ENCODE results near the gene CEACAM4. TPM values are rescaled to one million over a fixed set of nuclear protein-coding genes. Genes with fewer than 3 reads are reported as not detected.

The CEACAM4 gene
- total RNA-seq, 1 donor from 2014 or later = not detected

DNA sequence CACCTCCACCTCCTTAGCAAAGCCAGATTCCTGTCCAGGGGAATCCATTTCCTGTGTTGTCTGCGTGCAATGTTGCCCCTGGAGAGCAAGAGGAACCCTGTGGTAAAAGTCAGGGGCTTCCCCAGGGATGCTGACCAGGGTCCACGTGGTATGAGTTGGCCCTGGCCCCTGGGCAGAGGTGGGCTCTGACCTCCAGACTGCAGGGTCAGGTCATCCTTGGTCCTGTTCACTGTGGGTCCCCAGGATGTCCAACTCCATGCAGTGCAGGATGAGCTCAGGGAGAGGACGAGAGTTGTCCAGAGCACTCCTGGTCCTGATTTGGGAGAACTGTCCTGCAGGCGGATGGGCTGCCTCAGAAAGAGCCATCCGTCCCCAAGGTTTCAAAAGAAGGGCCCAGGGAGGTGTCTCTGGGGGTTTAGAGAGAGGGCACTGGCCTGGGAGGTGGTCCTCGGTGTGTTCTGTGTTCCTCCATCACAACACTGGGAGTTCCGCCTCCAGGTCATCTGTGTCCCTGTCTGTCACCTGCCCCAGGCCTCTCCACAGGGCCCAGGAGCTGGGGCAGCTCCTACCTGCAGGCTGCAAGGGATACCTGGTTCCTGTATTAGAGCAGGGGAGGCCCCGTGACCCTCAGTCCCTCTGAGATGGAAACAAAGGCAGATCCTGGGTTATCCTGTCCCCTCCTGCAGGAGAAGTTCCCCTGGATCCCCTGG, 1.2 kb upstream of the CEACAM4 start:
- DNase-seq (ENCODE audit: low read depth) = no peak
- TF ChIP-seq, protein P1, sequence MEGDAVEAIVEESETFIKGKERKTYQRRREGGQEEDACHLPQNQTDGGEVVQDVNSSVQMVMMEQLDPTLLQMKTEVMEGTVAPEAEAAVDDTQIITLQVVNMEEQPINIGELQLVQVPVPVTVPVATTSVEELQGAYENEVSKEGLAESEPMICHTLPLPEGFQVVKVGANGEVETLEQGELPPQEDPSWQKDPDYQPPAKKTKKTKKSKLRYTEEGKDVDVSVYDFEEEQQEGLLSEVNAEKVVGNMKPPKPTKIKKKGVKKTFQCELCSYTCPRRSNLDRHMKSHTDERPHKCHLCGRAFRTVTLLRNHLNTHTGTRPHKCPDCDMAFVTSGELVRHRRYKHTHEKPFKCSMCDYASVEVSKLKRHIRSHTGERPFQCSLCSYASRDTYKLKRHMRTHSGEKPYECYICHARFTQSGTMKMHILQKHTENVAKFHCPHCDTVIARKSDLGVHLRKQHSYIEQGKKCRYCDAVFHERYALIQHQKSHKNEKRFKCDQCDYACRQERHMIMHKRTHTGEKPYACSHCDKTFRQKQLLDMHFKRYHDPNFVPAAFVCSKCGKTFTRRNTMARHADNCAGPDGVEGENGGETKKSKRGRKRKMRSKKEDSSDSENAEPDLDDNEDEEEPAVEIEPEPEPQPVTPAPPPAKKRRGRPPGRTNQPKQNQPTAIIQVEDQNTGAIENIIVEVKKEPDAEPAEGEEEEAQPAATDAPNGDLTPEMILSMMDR (IDR thresholded peaks at IDR 0.05; ENCODE audit: insufficient read depth, low read length, poor library complexity, severe bottlenecking) = no peak
- no peaks in the 10 kb centered on the region for H3K36me3 ChIP-seq (ENCODE audit: control insufficient read depth, insufficient read depth, low read length)
- no peaks in the 10 kb centered on the region for H3K27me3 ChIP-seq (ENCODE audit: control insufficient read depth, insufficient read depth, low read length)
- no peak overlapping the region for H3K4me3 ChIP-seq (ENCODE audit: low read depth, low read length)

GRCh38 chr19:41626278-41626677, 596 bp downstream of the CEACAM4 start:
- Histone ChIP-seq H3K27me3 (ENCODE audit: control insufficient read depth, insufficient read depth, low read length) (no peaks in the 10 kb centered on the region), H3K36me3 (ENCODE audit: control insufficient read depth, insufficient read depth, low read length) (no peaks in the 10 kb centered on the region), H3K4me3 (ENCODE audit: low read depth, low read length) (no peak overlapping the region)
- no peak for DNase-seq (ENCODE audit: low read depth)
- TF ChIP-seq, protein P1 (IDR thresholded peaks at IDR 0.05; ENCODE audit: insufficient read depth, low read length, poor library complexity, severe bottlenecking) = no peak

DNA sequence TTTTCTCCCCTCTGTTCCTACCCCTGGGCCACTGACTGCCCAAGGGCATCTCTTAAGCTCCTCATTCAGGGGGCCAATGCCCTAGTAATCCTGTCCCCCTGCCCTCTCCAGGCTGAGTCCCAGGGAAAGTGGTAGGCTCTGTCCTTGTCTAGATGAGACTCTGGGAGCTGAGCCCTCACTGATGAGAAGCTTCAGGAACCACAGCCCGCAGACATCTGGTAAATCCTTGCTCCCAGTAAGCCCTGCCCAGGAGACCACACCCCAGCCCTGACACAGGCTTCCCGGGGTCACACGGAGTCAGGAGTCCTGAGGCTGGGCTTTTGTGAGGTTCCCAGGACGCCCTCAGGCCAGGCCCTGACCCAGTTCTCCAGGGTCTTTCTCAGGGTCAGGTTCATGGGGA, 1.9 kb downstream of the CEACAM4 start:
- no peak for DNase-seq (ENCODE audit: low read depth)
- H3K36me3 ChIP-seq (ENCODE audit: control insufficient read depth, insufficient read depth, low read length) = no peaks in the 10 kb centered on the region
- no peaks in the 10 kb centered on the region for H3K27me3 ChIP-seq (ENCODE audit: control insufficient read depth, insufficient read depth, low read length)
- TF ChIP-seq, protein P1 (IDR thresholded peaks at IDR 0.05; ENCODE audit: insufficient read depth, low read length, poor library complexity, severe bottlenecking) = no peak
- H3K4me3 ChIP-seq (ENCODE audit: low read depth, low read length) = no peak overlapping the region

DNA sequence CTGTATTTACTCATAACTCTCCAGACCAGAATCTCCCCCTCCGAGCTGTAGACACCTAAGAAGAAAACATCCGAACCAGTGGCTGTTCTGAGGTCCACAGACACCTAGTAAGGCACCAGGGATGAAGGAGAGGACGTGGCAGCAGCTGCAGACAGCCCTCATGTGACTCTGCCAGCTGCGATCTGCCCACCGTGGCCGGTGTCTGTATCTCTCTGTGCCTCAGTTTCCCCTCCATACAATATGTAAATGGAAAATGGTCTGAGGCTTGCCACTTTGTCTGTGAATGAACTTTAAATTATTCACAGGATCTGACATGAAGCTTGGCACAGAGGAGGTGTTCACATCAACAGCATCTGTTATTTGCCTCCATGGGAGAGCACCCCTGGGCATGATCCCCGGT, 2.4 kb downstream of the CEACAM4 start:
- Histone ChIP-seq H3K27me3 (ENCODE audit: control insufficient read depth, insufficient read depth, low read length) (no peaks in the 10 kb centered on the region), H3K4me3 (ENCODE audit: low read depth, low read length) (no peak overlapping the region), H3K36me3 (ENCODE audit: control insufficient read depth, insufficient read depth, low read length) (no peaks in the 10 kb centered on the region)
- DNase-seq (ENCODE audit: low read depth) = no peak
- TF ChIP-seq, protein P1 (IDR thresholded peaks at IDR 0.05; ENCODE audit: insufficient read depth, low read length, poor library complexity, severe bottlenecking) = no peak

- no peaks in the 10 kb centered on the region for H3K36me3 ChIP-seq (ENCODE audit: control insufficient read depth, insufficient read depth, low read length)
- TF ChIP-seq, protein P1 (IDR thresholded peaks at IDR 0.05; ENCODE audit: insufficient read depth, low read length, poor library complexity, severe bottlenecking) = no peak
- DNase-seq (ENCODE audit: low read depth) = no peak
- no peaks in the 10 kb centered on the region for H3K27me3 ChIP-seq (ENCODE audit: control insufficient read depth, insufficient read depth, low read length)
- H3K4me3 ChIP-seq (ENCODE audit: low read depth, low read length) = no peak overlapping the region
These were observed 3.5 kb downstream of the CEACAM4 start for GRCh38 chr19:41623360-41623759.

DNA sequence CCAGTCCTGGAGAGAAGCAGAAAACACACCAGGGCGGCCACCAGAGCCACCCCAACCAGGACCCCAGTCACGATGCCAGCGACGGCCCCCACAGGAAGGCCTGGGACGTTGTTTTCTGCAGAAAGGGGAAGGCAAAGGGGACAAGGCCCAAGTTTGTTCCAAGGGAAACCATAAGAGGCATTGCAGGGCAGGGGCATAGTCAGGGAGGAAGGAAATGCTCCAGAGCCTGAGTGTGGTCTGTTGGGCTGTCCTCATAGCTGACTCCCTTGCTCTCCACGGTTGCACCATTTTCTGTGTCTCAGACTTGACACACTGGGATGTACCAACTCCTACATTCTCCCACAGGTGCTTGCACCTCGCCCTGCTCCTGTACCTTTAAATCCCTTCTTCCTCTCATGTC, 5.2 kb downstream of the CEACAM4 start:
- Histone ChIP-seq H3K4me3 (ENCODE audit: low read depth, low read length) (no peak overlapping the region), H3K36me3 (ENCODE audit: control insufficient read depth, insufficient read depth, low read length) (no peaks in the 10 kb centered on the region), H3K27me3 (ENCODE audit: control insufficient read depth, insufficient read depth, low read length) (no peaks in the 10 kb centered on the region)
- TF ChIP-seq, protein P1 (IDR thresholded peaks at IDR 0.05; ENCODE audit: insufficient read depth, low read length, poor library complexity, severe bottlenecking) = no peak
- DNase-seq (ENCODE audit: low read depth) = no peak

Measured in kidney epithelial cell (primary cell).